Measurements from ENCODE around the gene PCSK7. TPM values are rescaled to one million over a fixed set of nuclear protein-coding genes. Genes with fewer than 3 reads are reported as not detected.
"Not testable (repeated sequence)": the region's sequence is repeated elsewhere in the genome, so short reads cannot be mapped to it uniquely, and the experiment has no call there.

PCSK7 gene
- total and polyA plus RNA-seq, 2 donors (not counting 3 experiments of a cell fraction or from before 2014, with no cell fraction given): 40.8 to 72.7 TPM

DNA sequence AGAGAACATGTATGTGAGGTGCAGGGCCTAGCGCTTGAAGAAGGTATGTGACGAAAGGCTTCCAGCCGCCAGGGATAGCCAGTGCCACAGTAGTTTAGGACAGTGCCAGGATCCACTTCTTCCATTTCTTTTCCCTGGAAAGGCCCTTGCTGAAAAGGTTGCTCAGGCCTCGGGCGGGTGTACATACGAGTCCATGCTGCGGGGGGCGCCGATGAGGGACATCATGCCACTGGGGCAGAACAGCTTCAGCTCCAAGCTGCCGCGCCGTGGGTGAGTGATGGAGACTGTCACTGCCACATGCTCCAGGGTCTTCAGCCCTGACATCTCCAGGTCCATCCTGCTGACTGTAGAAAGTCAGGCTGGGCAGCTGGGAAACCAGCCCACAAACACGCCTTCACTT is 23.2 kb downstream of the PCSK7 start:
- H3K79me2 ChIP-seq (ENCODE audit: control insufficient read depth, insufficient read depth, low read length); H3K27me3 ChIP-seq (ENCODE audit: control insufficient read depth in 2 of 2, insufficient read depth in 2 of 2, low read length in 2 of 2); H3K9me3 ChIP-seq (replicated peaks; ENCODE audit: control insufficient read depth, insufficient read depth, low read length); CTCF ChIA-PET; dilution Hi-C loops (cut with MboI; ENCODE audit: extremely low pct_ligation_motif_present, low sequenced_read_pairs); H4K20me1 ChIP-seq (replicated peaks; ENCODE audit: control insufficient read depth, extremely low read depth, insufficient read depth, low read length); H3K36me3 ChIP-seq (ENCODE audit: control insufficient read depth in 2 of 2, extremely low read depth in 1 of 2, insufficient read depth in 2 of 2, low read length in 2 of 2); H3K9ac ChIP-seq (replicated peaks; ENCODE audit: extremely low read depth, insufficient read depth, low read length); H3K9me1 ChIP-seq (replicated peaks; ENCODE audit: control insufficient read depth, extremely low read depth, insufficient read depth, low read length); BruUV-seq (replicated peaks); POLR2A ChIA-PET; H2AFZ ChIP-seq (ENCODE audit: low read depth, low read length); DNase-seq (ENCODE audit: low read depth, low spot score); H3K4me3 ChIP-seq (replicated peaks in 1 of 3; ENCODE audit: insufficient read depth in 1 of 3, low read depth in 1 of 3, low read length in 3 of 3); H3K4me2 ChIP-seq (ENCODE audit: insufficient read depth, low read length); H3K27ac ChIP-seq (ENCODE audit: insufficient read depth, low read depth, low read length); H3K4me1 ChIP-seq (ENCODE audit: control insufficient read depth, extremely low read depth, insufficient read depth, low read length): not testable (repeated sequence)
- peak; percentile 46 for FAIRE-seq
- intact Hi-C loops (cut with micrococcal nuclease): loop anchor here (5.0 kb wide), 1 partner anchor 76 kb away; no protein-coding TSS in a partner anchor

- H3K27me3 ChIP-seq (ENCODE audit: control insufficient read depth in 2 of 2, insufficient read depth in 2 of 2, low read length in 2 of 2); H3K4me3 ChIP-seq (replicated peaks in 1 of 3; ENCODE audit: insufficient read depth in 1 of 3, low read depth in 1 of 3, low read length in 3 of 3); H4K20me1 ChIP-seq (replicated peaks; ENCODE audit: control insufficient read depth, extremely low read depth, insufficient read depth, low read length); BruUV-seq (replicated peaks); CTCF ChIA-PET; POLR2A ChIA-PET; dilution Hi-C loops (cut with MboI; ENCODE audit: extremely low pct_ligation_motif_present, low sequenced_read_pairs); H3K9me3 ChIP-seq (replicated peaks; ENCODE audit: control insufficient read depth, insufficient read depth, low read length); H3K79me2 ChIP-seq (ENCODE audit: control insufficient read depth, insufficient read depth, low read length); H3K4me1 ChIP-seq (ENCODE audit: control insufficient read depth, extremely low read depth, insufficient read depth, low read length); FAIRE-seq; H3K36me3 ChIP-seq (ENCODE audit: control insufficient read depth in 2 of 2, extremely low read depth in 1 of 2, insufficient read depth in 2 of 2, low read length in 2 of 2); H3K9me1 ChIP-seq (replicated peaks; ENCODE audit: control insufficient read depth, extremely low read depth, insufficient read depth, low read length); H3K4me2 ChIP-seq (ENCODE audit: insufficient read depth, low read length); H3K27ac ChIP-seq (ENCODE audit: insufficient read depth, low read depth, low read length); H3K9ac ChIP-seq (replicated peaks; ENCODE audit: extremely low read depth, insufficient read depth, low read length); H2AFZ ChIP-seq (ENCODE audit: low read depth, low read length); DNase-seq (ENCODE audit: low read depth, low spot score): not testable (repeated sequence)
- intact Hi-C loops (cut with micrococcal nuclease): loop anchor here (5.0 kb wide), 1 partner anchor 75 kb away; no protein-coding TSS in a partner anchor
Observed at GRCh38 chr11:117207481-117207880, 24.4 kb downstream of the PCSK7 start.

DNA sequence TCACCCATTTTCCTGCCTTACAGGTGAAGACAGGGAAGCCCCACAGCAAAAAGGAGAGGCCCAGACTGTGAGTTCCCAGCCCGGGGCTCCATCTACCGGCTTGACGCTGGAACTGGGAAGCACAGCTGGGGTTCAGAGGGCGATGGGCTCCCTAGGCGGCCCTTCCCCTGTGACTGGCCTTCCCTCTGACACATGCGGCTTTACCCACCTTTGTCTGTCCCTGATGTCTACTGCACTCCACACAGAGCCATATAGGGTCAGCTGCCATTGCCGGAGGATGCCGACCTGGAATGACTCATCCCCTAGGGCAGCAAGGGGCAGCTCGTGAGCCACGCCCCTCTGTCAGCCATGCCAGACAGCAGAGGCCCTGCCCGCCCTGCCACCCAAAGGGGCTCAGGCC is 25.0 kb downstream of the PCSK7 start:
- POLR2A ChIA-PET; BruUV-seq (replicated peaks); H2AFZ ChIP-seq (ENCODE audit: low read depth, low read length); H3K4me2 ChIP-seq (ENCODE audit: insufficient read depth, low read length); H3K9me3 ChIP-seq (replicated peaks; ENCODE audit: control insufficient read depth, insufficient read depth, low read length); H3K9me1 ChIP-seq (replicated peaks; ENCODE audit: control insufficient read depth, extremely low read depth, insufficient read depth, low read length); CTCF ChIA-PET; H3K27ac ChIP-seq (ENCODE audit: insufficient read depth, low read depth, low read length); H3K79me2 ChIP-seq (ENCODE audit: control insufficient read depth, insufficient read depth, low read length); H3K27me3 ChIP-seq (ENCODE audit: control insufficient read depth in 2 of 2, insufficient read depth in 2 of 2, low read length in 2 of 2); H3K9ac ChIP-seq (replicated peaks; ENCODE audit: extremely low read depth, insufficient read depth, low read length); H3K36me3 ChIP-seq (ENCODE audit: control insufficient read depth in 2 of 2, extremely low read depth in 1 of 2, insufficient read depth in 2 of 2, low read length in 2 of 2); H4K20me1 ChIP-seq (replicated peaks; ENCODE audit: control insufficient read depth, extremely low read depth, insufficient read depth, low read length); DNase-seq (ENCODE audit: low read depth, low spot score); H3K4me1 ChIP-seq (ENCODE audit: control insufficient read depth, extremely low read depth, insufficient read depth, low read length); H3K4me3 ChIP-seq (replicated peaks in 1 of 3; ENCODE audit: insufficient read depth in 1 of 3, low read depth in 1 of 3, low read length in 3 of 3); dilution Hi-C loops (cut with MboI; ENCODE audit: extremely low pct_ligation_motif_present, low sequenced_read_pairs): not testable (repeated sequence)
- FAIRE-seq: peak; percentile 98
- intact Hi-C loops (cut with micrococcal nuclease): loop anchor here (5.0 kb wide), 1 partner anchor 75 kb away; no protein-coding TSS in a partner anchor

DNA sequence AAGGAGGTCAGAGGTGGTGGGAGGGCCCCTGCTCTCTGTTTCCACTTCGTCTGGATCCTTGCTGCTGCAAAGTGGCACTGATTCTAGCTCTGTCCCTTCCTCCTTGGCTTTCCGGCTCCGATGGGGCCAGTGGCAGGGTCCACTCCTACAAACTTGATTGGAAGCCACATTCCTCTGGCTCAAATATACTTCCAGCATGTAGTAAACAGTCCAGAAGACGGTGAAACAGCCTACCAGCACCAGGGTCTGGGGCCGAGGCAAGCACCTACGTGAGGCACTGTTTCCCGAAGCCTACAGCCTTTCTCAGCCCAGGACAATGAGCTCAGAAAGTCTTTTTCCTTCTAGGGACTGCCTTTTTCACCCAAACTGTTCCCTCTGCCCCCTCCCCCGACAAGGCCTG is 25.8 kb downstream of the PCSK7 start:
- H4K20me1 ChIP-seq (replicated peaks; ENCODE audit: control insufficient read depth, extremely low read depth, insufficient read depth, low read length); H3K9me3 ChIP-seq (replicated peaks; ENCODE audit: control insufficient read depth, insufficient read depth, low read length); H3K4me3 ChIP-seq (replicated peaks in 1 of 3; ENCODE audit: insufficient read depth in 1 of 3, low read depth in 1 of 3, low read length in 3 of 3); BruUV-seq (replicated peaks); H3K9ac ChIP-seq (replicated peaks; ENCODE audit: extremely low read depth, insufficient read depth, low read length); H3K36me3 ChIP-seq (ENCODE audit: control insufficient read depth in 2 of 2, extremely low read depth in 1 of 2, insufficient read depth in 2 of 2, low read length in 2 of 2); H3K79me2 ChIP-seq (ENCODE audit: control insufficient read depth, insufficient read depth, low read length); H3K4me1 ChIP-seq (ENCODE audit: control insufficient read depth, extremely low read depth, insufficient read depth, low read length); H2AFZ ChIP-seq (ENCODE audit: low read depth, low read length); POLR2A ChIA-PET; H3K4me2 ChIP-seq (ENCODE audit: insufficient read depth, low read length); dilution Hi-C loops (cut with MboI; ENCODE audit: extremely low pct_ligation_motif_present, low sequenced_read_pairs); H3K9me1 ChIP-seq (replicated peaks; ENCODE audit: control insufficient read depth, extremely low read depth, insufficient read depth, low read length); CTCF ChIA-PET; FAIRE-seq; H3K27ac ChIP-seq (ENCODE audit: insufficient read depth, low read depth, low read length); DNase-seq (ENCODE audit: low read depth, low spot score); H3K27me3 ChIP-seq (ENCODE audit: control insufficient read depth in 2 of 2, insufficient read depth in 2 of 2, low read length in 2 of 2): not testable (repeated sequence)
- intact Hi-C loops (cut with micrococcal nuclease): loop anchor here (5.0 kb wide), 1 partner anchor 74 kb away; no protein-coding TSS in a partner anchor
